Measurements from ENCODE around the gene GLOD5.

DNA sequence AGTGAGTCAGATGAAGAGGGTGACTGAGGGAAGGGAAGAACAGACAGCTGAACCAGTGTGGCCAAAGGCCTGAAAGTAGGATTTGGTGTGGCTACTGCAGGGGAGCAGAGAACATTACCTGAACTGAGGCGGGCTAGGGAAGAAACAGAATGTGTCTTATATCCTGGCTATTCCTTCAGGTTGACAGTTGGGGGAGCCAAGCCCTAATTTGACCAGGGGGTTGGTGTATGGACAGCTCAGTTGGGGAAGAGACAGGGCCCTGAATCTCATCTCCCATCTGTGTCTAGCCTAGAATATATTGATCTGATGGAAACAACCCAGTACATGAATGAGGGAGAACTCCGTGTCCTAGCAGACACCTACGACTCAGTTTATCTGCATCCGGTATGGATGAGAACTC lies 44.5 kb downstream of the GLOD5 start:
- TF ChIP-seq, protein P1, sequence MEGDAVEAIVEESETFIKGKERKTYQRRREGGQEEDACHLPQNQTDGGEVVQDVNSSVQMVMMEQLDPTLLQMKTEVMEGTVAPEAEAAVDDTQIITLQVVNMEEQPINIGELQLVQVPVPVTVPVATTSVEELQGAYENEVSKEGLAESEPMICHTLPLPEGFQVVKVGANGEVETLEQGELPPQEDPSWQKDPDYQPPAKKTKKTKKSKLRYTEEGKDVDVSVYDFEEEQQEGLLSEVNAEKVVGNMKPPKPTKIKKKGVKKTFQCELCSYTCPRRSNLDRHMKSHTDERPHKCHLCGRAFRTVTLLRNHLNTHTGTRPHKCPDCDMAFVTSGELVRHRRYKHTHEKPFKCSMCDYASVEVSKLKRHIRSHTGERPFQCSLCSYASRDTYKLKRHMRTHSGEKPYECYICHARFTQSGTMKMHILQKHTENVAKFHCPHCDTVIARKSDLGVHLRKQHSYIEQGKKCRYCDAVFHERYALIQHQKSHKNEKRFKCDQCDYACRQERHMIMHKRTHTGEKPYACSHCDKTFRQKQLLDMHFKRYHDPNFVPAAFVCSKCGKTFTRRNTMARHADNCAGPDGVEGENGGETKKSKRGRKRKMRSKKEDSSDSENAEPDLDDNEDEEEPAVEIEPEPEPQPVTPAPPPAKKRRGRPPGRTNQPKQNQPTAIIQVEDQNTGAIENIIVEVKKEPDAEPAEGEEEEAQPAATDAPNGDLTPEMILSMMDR (IDR thresholded peaks at IDR 0.05): no peak
- no peak for TF ChIP-seq POLR2AphosphoS5 (IDR thresholded peaks at IDR 0.05; ENCODE audit: low read depth, low read length)
- TF ChIP-seq SIN3A (IDR thresholded peaks at IDR 0.05; ENCODE audit: borderline replicate concordance, insufficient read depth, low read depth, low read length): no peak
- no peak for TF ChIP-seq TCF7L2 (IDR thresholded peaks at IDR 0.05; ENCODE audit: low read depth, low read length)

All from Panc1 (cell line).